ENCODE data around the gene TMC8.

TMC8 gene, protein sequence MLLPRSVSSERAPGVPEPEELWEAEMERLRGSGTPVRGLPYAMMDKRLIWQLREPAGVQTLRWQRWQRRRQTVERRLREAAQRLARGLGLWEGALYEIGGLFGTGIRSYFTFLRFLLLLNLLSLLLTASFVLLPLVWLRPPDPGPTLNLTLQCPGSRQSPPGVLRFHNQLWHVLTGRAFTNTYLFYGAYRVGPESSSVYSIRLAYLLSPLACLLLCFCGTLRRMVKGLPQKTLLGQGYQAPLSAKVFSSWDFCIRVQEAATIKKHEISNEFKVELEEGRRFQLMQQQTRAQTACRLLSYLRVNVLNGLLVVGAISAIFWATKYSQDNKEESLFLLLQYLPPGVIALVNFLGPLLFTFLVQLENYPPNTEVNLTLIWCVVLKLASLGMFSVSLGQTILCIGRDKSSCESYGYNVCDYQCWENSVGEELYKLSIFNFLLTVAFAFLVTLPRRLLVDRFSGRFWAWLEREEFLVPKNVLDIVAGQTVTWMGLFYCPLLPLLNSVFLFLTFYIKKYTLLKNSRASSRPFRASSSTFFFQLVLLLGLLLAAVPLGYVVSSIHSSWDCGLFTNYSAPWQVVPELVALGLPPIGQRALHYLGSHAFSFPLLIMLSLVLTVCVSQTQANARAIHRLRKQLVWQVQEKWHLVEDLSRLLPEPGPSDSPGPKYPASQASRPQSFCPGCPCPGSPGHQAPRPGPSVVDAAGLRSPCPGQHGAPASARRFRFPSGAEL

DNA sequence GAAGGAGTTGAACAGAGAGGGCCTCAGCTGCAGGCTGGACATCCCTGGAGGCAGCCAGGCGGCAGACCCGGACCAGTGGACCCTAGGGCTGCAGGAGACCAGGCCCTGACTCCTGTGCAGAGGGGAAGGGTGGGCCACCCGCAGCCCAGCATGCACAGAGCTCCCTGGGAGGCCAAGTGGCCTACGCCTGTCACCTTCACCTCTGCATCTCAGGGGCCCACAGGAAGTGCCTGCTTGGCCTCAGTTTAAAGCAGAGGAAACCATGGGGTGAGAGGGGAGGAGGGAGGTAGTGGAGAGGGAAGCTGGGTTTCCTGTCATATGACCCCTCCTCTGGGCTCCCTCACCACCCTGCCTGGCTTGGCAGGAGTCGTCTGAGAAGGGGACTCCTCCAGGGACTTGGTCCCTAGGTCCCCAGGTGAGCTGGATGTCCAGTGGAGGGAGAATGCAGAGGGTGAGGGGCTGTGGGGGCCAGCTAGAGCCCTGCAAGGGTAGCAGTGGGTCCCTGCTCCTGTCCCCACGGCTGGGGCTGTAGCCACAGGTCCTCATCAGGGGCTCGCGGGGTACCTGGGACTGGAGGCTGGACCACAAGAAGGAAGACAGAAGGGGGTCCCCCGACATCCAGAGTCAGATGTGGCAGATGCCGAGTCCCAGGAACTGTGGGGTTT lies at the start of gene TMC8:
Gene TMC8 (plus strand): TSS at position 335 of the 665 bp plus-strand sequence. CDS start 818 bp downstream, outside the sequence.
- no peak for DNase-seq (ENCODE audit: low spot score)

DNA sequence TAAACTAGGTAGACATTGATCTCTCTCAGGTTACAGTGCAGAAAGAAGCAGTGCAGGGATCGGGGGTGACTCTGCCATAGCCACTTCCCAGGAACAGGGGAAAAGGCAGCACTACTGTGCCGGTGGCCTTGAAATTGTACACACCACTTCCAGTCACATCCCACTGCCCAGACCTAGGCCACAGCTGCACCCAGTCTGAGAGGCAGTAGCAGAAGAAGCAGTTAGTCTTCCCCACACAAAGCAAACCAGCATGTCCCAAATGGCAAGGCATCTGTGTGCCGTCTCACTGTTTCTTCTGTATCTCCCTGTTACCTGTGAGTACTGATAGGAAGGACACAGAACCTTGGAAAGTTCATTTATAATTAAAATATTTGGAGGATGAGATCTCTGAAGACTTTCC lies 49.0 kb upstream of the TMC8 start:
- DNase-seq (ENCODE audit: low spot score) = no peak

DNA sequence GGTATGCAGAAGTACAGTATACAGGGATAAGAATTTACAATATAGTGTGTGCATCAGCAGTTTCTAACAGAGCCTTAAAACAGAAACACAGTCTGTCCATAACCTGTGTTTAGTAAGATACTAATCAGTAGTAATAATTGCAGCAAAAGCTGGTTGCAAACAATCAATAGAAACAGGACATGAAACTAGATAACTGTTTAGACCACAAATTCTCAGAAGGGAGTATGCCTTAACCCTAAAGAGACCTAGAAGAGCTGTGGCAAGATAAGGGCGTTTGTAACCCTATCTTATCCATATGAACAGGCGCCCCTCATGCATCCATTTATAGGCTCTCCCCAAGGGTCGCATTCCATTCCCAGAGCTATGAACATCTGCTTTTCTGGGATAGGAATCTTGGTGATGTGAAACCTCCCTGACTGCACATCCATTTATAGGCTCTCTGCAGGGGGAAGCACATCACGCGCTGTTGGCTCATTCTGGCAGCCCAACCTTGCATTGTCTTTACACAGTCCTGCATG lies 48.2 kb upstream of the TMC8 start:
- peak; percentile 49 for DNase-seq (ENCODE audit: low spot score)

DNA sequence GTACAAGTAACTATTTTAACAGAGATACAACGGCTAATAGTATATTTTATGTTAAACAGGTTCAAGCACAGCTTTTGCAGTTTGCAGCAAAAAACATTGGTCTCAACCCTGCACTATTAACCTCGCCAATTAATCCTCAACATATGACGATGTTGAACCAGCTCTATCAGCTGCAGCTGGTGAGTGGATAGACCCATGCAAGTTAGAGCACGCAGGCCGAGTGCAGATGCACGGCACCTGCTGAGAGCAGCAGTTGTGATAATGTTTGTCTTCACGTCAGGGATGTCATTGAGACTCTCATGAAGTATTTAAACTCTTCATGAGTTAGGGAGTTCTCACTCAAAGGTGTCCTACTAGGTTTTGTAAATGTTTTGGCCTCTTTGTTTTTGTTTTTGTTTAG lies 47.6 kb upstream of the TMC8 start:
- DNase-seq (ENCODE audit: low spot score) = no peak

DNA sequence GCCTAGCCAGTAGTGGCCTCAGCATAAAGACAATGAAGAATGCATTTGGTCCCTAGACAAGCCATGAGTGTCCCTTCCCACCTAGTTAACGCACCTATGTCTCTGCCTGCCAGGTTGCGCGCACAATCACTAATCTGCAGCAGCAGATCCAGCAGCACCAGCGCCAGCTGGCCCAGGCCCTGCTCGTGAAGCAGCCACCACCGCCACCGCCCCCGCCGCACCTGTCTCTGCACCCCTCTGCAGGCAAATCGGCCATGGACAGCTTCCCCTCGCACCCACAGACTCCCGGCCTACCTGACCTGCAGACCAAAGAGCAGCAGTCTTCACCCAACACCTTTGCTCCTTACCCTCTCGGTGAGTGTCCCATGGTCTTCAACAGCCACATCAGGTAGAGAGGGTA lies 43.8 kb upstream of the TMC8 start:
- no peak for DNase-seq (ENCODE audit: low spot score)

DNA sequence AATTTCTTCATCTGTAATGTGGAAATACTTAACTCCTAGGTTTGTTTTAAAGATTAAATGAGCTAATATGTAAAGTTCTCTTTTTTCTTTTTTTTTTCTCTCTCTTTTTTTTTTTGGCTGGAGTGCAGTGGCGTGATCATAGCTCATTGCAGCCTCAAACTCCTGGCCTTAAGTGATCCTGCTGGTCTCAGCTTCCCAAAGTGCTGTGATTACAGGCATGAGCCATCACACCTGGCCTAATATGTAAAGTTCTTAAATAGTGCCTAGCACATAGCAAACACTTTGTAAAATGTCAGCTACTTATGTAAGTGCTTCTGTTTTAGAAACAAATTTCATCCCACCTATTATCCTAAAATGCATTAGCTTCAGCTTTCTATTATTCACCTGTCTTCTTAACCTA lies 42.0 kb upstream of the TMC8 start:
- DNase-seq (ENCODE audit: low spot score) = no peak

DNA sequence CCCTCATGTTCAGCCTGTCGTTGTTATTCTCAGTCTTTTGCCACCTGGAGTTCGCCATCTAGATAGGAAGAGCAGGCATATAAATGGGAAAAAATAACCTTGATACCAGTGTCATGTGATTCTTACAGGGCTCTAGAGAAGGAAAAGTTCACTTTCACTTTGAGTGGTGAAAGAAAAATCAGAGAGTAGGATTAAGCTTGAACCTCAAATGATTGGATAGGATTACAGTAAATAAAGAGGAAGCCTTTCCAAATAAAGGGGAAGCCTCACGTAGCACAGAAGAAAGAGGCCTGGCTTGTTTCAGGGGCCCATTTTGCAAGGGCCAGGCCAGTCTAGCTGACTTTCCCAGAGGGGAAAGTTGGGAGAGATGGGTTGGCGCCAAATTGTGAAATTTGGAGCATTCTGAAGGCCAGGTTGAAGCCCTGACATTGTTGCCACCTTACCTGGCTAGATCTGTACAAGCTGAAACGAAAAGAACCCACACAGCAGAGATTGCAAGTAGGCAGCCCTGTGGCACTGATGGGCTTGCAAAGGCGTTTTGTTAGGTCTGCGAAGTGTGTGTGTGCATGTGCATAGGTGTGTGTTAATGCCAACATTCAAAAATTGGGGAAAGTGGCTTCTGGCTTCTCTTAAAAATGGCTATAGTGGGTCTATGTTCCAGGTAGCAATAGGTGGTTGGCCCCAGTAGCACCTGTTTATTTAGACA lies 40.8 kb upstream of the TMC8 start:
- no peak for DNase-seq (ENCODE audit: low spot score)

DNA sequence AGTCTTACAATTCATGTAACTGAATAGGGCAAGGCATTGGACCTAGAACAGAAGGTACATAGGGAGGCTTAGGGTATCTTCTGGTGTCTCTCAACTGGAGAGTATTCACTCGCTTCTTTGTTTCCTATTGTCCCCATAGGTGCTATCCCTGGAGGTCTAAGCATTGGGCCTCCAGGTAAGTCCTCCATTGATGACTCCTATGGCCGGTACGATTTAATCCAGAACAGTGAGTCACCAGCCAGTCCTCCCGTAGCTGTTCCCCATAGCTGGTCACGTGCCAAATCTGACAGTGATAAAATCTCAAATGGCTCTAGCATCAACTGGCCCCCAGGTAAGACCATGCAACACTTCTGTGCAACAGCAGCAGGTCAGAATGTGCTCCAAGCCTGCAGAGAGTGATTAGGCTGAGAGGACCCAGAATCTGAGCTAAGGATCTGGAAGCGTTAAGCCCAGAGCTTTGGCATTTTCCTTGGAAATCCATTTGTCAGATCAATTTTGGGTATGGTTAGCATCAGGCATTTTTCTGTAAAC lies 37.7 kb upstream of the TMC8 start:
- no peak for DNase-seq (ENCODE audit: low spot score)

DNA sequence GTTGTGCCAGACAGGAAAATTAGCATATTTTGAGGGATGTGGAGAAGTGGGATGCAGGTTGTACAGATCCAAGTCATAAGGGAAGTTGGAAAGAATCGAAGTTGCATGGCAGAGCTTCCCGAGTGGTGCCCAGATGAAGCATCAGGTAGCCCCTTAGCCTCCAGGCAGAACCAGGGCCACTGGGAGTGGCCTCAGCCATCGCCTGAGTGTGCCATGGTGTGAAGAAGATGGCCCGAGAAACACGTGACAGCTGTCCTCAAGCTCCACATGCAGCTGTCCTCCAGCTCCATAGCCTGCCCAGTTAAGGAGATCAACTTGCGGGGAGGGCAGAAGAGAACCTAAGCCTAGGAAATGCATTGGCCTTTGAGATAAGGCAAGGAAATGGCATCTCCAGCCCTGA lies 35.5 kb upstream of the TMC8 start:
- no peak for DNase-seq (ENCODE audit: low spot score)

DNA sequence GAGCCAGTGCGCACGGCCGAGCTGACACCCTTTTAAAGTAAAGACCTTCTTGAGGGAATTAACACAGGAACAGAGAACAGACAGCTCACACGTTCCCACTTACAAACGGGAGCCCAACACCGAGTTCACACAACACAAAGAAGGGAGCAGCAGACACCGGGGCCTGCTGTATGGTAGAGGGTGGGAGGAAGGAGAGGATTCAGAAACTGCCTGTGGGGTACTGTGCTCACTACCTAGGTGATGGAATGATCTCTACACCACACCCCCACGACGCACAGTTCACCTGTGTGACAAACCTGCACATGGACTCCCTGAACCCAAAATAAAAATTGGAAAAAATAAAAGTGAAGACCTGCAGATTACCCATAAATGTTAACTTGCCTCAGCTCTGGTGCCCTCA lies 34.5 kb upstream of the TMC8 start:
- no peak for DNase-seq (ENCODE audit: low spot score)

DNA sequence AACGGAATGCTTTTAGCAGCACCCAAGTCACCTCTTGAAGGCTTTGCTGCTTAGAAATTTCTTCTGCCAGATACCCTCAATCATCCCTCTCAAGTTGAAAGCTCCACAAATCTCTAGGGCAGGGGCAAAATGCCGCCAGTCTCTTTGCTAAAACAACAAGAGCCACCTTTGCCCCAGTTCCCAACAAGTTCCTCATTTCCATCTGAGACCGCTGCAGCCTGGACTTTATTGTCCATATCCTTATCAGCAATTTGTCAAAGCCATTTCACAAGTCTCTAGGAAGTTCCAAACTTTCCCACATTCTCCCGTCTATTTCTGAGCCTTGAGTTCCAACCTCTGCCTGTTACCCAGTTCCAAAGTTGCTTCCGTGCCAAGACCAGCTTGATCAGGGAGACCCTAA lies 29.5 kb upstream of the TMC8 start:
- no peak for DNase-seq (ENCODE audit: low spot score)

DNA sequence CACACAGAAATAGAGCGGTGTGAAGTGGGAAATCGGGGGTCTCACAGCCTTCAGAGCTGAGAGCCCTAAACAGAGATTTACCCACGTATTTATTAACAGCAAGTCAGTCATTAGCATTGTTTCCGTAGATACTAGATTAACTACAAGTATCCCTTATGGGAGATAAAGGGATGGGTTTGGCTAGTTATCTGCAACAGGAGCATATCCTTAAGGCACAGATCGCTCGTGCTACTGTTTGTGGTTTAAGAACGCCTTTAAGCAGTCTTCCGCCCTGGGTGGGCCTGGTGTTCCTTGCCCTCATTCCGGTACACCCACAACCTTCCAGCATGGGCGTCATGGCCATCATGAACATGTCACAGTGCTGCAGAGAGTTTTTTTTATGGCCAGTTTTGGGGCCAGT lies 29.0 kb upstream of the TMC8 start:
- no peak for DNase-seq (ENCODE audit: low spot score)

DNA sequence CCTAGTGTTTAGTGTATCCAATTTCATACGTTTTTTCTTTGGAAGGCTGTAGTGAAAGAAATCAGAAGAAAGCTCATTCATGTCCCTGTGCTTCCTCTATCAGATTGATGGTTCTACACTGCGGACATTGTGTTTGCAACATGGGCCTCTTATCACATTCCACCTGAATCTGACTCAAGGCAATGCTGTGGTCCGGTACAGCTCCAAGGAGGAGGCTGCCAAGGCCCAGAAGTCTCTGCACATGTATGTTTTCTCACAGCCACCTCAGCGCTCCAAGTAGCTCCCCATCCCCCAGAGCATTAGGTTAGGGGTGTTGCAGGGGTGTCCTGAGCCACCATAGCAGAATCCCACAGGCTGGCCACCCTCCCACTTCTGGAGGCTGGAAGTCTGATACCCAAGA lies 27.3 kb upstream of the TMC8 start:
- no peak for DNase-seq (ENCODE audit: low spot score)

DNA sequence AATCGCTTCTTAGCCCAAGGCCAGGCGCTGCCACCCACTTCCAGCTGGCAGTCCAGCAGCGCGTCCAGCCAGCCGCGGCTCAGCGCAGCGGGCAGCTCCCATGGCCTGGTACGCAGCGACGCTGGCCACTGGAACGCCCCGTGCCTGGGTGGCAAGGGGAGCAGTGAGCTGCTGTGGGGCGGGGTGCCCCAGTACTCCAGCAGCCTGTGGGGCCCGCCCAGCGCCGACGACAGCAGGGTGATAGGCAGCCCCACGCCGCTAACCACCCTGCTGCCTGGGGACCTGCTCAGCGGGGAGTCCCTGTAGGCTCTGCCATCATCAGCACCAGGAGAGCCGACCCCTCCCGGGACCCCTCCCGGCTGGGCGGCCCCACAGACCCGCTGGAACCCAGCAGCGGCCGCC lies 26.0 kb upstream of the TMC8 start:
- DNase-seq (ENCODE audit: low spot score) = no peak

DNA sequence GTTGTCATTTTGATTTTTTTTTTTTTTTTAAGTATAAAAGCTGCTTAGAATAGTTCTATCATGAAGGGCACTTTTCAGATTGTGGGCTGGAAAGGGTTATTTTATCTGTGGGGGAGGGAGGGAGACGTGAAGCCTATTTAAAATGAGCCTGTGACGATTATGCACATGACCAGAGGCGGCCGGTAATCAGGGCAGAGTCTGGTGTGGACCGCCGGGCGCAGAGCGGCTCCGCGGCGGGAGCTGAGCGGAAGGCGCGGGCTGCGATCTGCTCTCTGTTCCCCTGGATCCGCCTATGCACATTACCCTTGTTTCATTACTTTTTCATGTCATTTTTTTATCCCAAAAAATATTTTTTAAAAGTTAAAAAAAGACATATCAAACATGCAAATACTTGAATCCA lies 25.5 kb upstream of the TMC8 start:
- no peak for DNase-seq (ENCODE audit: low spot score)

DNA sequence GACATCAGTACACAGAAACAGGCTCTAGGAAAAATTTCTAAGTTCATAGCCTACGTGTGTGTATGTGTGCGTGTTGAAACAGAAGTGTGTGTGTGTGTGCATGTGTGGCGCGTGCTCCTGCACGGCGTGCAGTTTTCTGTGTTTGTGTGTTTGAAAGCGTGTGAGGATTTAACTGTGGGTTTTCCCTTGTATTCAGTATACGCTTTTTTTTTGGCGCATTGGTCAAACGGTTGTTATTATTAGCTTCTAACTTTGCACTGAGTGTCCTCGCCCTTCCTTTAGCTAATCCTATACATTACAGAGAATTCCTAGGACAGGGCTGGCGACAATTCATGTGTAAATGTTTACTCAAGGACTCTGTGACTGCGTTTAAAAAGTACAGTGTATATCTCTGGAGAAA lies 25.0 kb upstream of the TMC8 start:
- no peak for DNase-seq (ENCODE audit: low spot score)

DNA sequence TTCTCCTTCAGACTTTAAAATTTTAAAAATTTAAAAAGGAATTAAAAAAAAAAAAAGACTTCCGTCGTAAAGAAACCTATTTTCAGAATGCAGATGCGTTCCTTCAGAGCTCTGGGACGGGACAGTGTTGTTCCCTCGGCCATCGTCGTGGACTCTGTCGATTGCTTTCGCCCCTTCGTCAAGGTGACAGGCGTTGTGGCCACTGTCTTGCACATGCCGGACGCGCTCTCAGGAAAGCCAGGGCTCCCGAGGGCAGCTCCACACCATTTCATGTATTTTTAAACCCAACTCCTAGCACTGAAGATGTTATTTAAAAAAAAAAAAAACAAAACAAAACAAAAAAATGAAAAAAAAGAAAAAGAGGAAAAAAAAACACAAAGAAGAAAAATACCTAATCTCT lies 24.4 kb upstream of the TMC8 start:
- no peak for DNase-seq (ENCODE audit: low spot score)

DNA sequence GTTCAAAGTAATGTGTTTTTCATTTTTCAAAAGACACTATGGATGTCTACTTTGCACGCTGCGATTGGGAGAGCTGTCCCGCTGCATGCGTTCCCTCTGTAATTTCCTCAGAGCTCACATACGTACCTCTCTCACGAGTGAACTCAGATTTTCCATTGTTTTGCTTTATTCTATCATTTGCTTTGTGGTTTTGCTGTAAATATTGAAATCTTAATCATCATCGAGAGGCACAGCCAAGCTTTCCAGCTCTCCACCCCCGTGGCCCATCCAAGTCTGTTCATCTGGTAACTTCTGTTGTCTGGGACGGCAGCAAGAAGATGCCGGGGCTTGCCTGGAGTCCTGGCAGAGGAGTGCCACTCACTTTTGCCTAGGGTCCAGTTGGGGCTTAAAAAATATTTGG lies 23.1 kb upstream of the TMC8 start:
- no peak for DNase-seq (ENCODE audit: low spot score)

DNA sequence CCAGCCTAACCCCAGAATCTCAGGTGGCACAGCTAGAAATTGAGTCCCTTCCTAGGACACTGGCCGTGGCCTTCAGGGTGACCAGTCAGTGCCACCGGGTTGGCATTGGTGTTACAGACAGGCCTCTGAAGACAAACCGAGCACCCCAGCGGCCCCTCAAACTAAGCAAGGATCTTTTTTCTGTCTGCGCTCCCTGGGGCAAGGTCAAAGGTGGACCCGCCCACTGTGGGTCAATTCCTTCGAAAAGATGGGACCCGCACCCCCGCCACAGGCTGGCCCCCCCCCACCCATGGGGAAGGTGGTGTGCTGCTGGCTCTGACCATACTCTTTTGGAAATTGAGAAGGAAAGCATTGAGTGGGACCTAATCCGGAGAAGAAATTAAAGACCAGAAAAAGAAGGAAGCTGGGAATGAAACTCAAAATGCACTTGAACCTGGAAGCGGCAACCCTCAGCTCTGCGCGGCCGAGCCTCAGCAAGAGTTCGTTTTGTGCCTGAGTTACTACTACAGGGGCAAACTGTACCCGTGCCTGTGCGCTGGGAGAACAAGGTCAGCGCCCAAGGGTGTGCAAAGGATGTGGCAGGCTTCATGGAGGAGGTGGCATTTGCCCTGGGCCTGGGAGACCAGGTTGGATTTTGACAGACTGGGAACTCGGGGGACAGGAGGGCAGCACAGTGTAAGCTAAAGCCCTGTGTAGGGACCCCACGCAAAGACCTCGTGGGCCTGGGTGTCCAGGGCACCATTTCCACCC lies 22.4 kb upstream of the TMC8 start:
- DNase-seq (ENCODE audit: low spot score) = no peak

DNA sequence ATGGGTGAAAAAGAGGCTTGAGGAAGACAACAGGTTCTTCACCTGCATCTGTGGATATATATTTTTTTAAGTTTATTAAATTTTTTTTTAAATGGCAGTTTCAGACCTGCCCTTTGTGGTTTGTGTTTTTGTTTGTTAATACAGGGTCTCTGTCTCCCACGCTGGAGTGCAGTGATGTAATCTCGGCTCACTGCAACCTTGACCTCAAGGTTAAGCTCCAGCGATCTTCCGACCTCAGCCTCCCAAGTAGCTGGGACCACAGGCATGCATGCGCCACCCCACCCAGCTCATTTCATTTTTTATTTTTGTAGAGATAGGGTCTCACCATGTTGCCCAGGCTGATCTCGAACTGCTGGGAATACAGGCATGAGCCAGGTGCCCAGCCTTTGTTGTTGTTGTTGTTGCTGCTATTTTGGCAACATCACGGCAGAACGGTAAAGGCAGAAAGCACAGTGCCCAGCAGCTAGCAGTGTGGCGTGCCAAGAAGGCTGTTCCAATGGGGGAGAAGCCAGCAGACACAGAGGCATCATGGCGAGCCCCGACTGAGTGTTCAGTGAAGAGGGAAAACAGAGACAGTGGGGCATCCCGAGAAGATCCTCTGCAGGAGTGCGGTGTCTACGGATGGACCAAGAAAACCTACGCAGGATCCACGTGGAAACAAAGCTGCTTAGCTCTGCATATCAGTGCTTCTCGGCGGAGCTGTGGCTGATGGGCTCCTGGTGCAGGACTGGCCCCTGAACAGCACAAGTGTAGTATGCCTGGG lies 21.7 kb upstream of the TMC8 start:
- DNase-seq (ENCODE audit: low spot score) = no peak

DNA sequence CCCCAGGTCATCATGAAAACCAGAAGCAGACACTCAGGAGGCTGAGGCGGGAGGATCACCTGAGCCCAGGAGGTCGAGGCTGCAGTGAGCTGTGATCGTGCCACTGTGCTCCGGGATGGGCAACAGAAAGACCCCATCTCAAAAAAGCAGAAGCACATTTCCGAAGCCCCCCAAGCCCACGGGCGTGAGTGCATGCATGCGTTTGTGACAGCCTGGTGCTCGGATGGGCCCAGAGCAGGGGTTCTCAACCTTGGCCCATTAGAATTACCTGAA lies 21.1 kb upstream of the TMC8 start:
- DNase-seq (ENCODE audit: low spot score) = no peak
